ENCODE data around the gene TP53BP2. TPM values are rescaled to one million over a fixed set of nuclear protein-coding genes. Genes with fewer than 3 reads are reported as not detected.

The TP53BP2 gene
- polyA plus RNA-seq, 1 donor from 2014 or later: 15.2 TPM

DNA sequence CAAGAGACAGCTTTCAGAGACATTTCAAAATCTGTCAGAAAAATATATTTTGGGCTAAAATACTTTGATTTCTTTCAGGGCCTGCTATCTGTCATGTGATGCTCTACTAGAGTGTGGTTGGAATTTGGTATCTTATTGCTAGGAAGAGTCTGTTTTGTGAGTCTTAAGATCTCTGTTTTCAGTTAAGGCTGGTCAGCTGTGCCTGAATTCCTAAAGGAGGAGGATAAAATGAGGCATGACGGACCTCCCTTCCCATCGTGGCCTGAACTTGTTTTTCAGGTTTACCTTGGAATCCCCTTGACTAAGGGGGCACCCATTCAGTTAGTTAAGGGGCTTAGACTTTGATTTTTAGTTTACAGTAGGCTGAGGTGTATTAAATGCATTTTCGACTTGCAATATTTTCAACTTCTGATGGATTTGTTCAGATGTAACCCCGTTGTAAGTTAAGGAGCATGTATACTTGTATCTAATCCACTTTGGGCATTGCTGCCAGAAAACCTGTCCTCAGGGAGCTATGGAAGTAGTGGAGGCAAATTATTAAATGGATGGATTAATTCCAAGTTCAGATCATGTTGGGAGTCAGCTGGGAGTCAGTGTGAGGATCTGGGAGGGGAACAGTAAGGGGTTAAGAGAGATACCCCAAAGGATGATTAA is 115.1 kb downstream of the TP53BP2 start:
- no peaks in the 10 kb centered on the region for H3K27me3 Mint-ChIP-seq
- no peaks in the 10 kb centered on the region for H3K9me3 Mint-ChIP-seq
- no peak overlapping the region for H3K4me3 Mint-ChIP-seq
- no peak overlapping the region for H3K27ac Mint-ChIP-seq
- peaks cover 24 to 34% (median 24%) of the 10 kb centered on the region in 3 donors for H3K4me1 Mint-ChIP-seq
- H3K36me3 Mint-ChIP-seq: peaks cover 11% of the 10 kb centered on the region

DNA sequence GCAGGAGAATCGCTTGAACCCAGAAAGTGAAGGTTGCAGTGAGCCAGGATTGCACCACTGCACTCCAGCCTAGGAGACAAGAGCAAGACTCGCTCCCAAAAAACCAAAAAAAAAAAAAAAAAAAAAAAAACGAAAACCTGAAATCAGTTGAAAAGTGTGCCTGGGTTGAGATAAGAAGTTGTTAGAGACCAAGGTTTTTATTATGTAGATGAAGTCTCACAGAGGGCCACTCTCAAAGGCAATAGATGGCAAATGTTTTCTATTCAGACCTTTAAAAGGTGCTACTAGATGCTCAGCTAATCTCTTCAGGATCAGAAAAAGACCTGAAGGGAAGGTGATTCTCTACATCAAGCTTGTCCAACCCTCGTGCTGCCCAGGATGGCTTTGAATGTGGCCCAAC is 115.8 kb downstream of the TP53BP2 start:
- no peak overlapping the region for H3K27ac Mint-ChIP-seq
- H3K4me1 Mint-ChIP-seq: peaks cover 30 to 41% (median 31%) of the 10 kb centered on the region in 3 donors
- no peaks in the 10 kb centered on the region for H3K9me3 Mint-ChIP-seq
- no peak overlapping the region for H3K4me3 Mint-ChIP-seq
- H3K36me3 Mint-ChIP-seq: peaks cover 11% of the 10 kb centered on the region
- H3K27me3 Mint-ChIP-seq: no peaks in the 10 kb centered on the region

Other genes starting within 250 kb of the TP53BP2 start
- gene CAPN8, start 180.2 kb downstream of the TP53BP2 start, polyA plus RNA-seq: not detected
- gene CAPN2, start 133.4 kb downstream of the TP53BP2 start, polyA plus RNA-seq: 140 TPM